Measurements from ENCODE around the gene NECTIN4.
A peak's percentile ranks its signal among the peaks of the same experiment; 100 is the strongest.

The NECTIN4 gene

GRCh38 chr1:161061419-161061818 is 27.9 kb downstream of the NECTIN4 start:
- H4K20me1 ChIP-seq (ENCODE audit: control insufficient read depth, insufficient read depth, low read depth, low read length), result peaks cover 3% of the 10 kb centered on the region; the same call in 1 of the 2 replicates
- TF ChIP-seq EZH2phosphoT487 (IDR thresholded peaks at IDR 0.05; ENCODE audit: borderline replicate concordance, low read length), result no peak
- TF ChIP-seq, protein P1, sequence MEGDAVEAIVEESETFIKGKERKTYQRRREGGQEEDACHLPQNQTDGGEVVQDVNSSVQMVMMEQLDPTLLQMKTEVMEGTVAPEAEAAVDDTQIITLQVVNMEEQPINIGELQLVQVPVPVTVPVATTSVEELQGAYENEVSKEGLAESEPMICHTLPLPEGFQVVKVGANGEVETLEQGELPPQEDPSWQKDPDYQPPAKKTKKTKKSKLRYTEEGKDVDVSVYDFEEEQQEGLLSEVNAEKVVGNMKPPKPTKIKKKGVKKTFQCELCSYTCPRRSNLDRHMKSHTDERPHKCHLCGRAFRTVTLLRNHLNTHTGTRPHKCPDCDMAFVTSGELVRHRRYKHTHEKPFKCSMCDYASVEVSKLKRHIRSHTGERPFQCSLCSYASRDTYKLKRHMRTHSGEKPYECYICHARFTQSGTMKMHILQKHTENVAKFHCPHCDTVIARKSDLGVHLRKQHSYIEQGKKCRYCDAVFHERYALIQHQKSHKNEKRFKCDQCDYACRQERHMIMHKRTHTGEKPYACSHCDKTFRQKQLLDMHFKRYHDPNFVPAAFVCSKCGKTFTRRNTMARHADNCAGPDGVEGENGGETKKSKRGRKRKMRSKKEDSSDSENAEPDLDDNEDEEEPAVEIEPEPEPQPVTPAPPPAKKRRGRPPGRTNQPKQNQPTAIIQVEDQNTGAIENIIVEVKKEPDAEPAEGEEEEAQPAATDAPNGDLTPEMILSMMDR (IDR thresholded peaks at IDR 0.05; ENCODE audit: low read depth, low read length, poor library complexity, severe bottlenecking), result no peak
- H3K9me3 ChIP-seq (ENCODE audit: control insufficient read depth, insufficient read depth, low read length), result no peaks in the 10 kb centered on the region
- H3K4me2 ChIP-seq (ENCODE audit: low read length), result no peak overlapping the region
- H3K27me3 ChIP-seq (ENCODE audit: control insufficient read depth, low read length), result no peaks in the 10 kb centered on the region
- H3K9me2 ChIP-seq (replicated peaks; ENCODE audit: control insufficient read depth, low read length), result no peaks in the 10 kb centered on the region
- peaks cover 65% of the 10 kb centered on the region for H3K79me2 ChIP-seq (ENCODE audit: control insufficient read depth, low read length)
- H3K4me3 ChIP-seq (ENCODE audit: low read length), result no peak overlapping the region
- H3F3A ChIP-seq (ENCODE audit: control insufficient read depth, insufficient read depth), result no peaks in the 10 kb centered on the region
- H3K36me3 ChIP-seq (ENCODE audit: control insufficient read depth, low read length), result peaks cover 39% of the 10 kb centered on the region
- H3K27ac ChIP-seq (ENCODE audit: low read depth, low read length), result no peak overlapping the region
- no peaks in the 10 kb centered on the region for H3K4me1 ChIP-seq (ENCODE audit: control insufficient read depth, low read length)

DNA sequence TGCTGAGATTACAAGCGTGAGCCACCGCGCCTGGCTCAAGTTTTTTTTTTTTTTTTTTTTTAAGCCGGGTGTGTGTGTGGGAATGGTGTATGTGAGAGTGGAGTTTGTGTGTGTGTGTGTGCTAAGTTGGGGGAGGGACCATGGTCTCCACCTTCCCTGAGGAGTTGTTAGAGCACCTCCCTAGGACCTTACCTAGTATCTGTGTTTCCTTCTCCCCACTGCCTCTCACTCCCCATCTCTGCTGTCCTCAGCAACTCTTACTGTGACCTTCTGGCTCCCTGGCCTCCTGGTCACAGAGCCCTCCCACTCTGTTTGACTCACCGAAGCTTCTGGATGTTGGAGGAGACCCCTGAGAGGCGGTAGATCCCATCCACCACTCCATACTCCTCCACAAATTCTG is 30.1 kb downstream of the NECTIN4 start:
- H3K9me3 ChIP-seq (ENCODE audit: control insufficient read depth, insufficient read depth, low read length), result no peaks in the 10 kb centered on the region
- no peaks in the 10 kb centered on the region; the same call in 1 of the 2 replicates for H4K20me1 ChIP-seq (ENCODE audit: control insufficient read depth, insufficient read depth, low read depth, low read length)
- no peak for TF ChIP-seq EZH2phosphoT487 (IDR thresholded peaks at IDR 0.05; ENCODE audit: borderline replicate concordance, low read length)
- TF ChIP-seq, protein P1 (IDR thresholded peaks at IDR 0.05; ENCODE audit: low read depth, low read length, poor library complexity, severe bottlenecking), result no peak
- no peak overlapping the region for H3K27ac ChIP-seq (ENCODE audit: low read depth, low read length)
- no peaks in the 10 kb centered on the region for H3K9me2 ChIP-seq (replicated peaks; ENCODE audit: control insufficient read depth, low read length)
- H3F3A ChIP-seq (ENCODE audit: control insufficient read depth, insufficient read depth), result no peaks in the 10 kb centered on the region
- no peak overlapping the region for H3K4me2 ChIP-seq (ENCODE audit: low read length)
- H3K36me3 ChIP-seq (ENCODE audit: control insufficient read depth, low read length), result peaks cover 50% of the 10 kb centered on the region
- H3K27me3 ChIP-seq (ENCODE audit: control insufficient read depth, low read length), result no peaks in the 10 kb centered on the region
- H3K79me2 ChIP-seq (ENCODE audit: control insufficient read depth, low read length), result peaks cover 51% of the 10 kb centered on the region
- H3K4me1 ChIP-seq (ENCODE audit: control insufficient read depth, low read length), result no peaks in the 10 kb centered on the region
- no peak overlapping the region for H3K4me3 ChIP-seq (ENCODE audit: low read length)

- Histone ChIP-seq H3K9me3 (ENCODE audit: control insufficient read depth, insufficient read depth, low read length) (no peaks in the 10 kb centered on the region), H3K79me2 (ENCODE audit: control insufficient read depth, low read length) (peaks cover 16% of the 10 kb centered on the region), H3K4me2 (ENCODE audit: low read length) (no peak overlapping the region), H3F3A (ENCODE audit: control insufficient read depth, insufficient read depth) (no peaks in the 10 kb centered on the region), H3K36me3 (ENCODE audit: control insufficient read depth, low read length) (peaks cover 79% of the 10 kb centered on the region), H3K27me3 (ENCODE audit: control insufficient read depth, low read length) (no peaks in the 10 kb centered on the region), H3K9me2 (replicated peaks; ENCODE audit: control insufficient read depth, low read length) (no peaks in the 10 kb centered on the region), H3K4me3 (ENCODE audit: low read length) (no peak overlapping the region), H4K20me1 (ENCODE audit: control insufficient read depth, insufficient read depth, low read depth, low read length) (no peaks in the 10 kb centered on the region), H3K27ac (ENCODE audit: low read depth, low read length) (no peak overlapping the region), H3K4me1 (ENCODE audit: control insufficient read depth, low read length) (no peaks in the 10 kb centered on the region)
- TF ChIP-seq, protein P1 (IDR thresholded peaks at IDR 0.05; ENCODE audit: low read depth, low read length, poor library complexity, severe bottlenecking), result peak; percentile 75
- TF ChIP-seq EZH2phosphoT487 (IDR thresholded peaks at IDR 0.05; ENCODE audit: borderline replicate concordance, low read length), result no peak
These were observed 34.6 kb downstream of the NECTIN4 start for GRCh38 chr1:161054805-161055204.

Measured in DOHH2 (cell line).